AG09319 (cell line): ENCODE data around the gene ATP6V1D.

Experiments used
- DNase-seq: peaks from one replicate; pipeline ENCODE4 v3.0.0-alpha.2; 2010; ENCODE audit warnings: low read depth; ENCODE audit errors: extremely low read depth
- TF ChIP-seq, protein P1 (sequence below): IDR thresholded peaks from 2 replicates; pipeline ENCODE4 v1.5.1; 2011; ENCODE audit warnings: low read depth, mild to moderate bottlenecking, inconsistent platforms, low read length, moderate library complexity

The ATP6V1D gene

DNA sequence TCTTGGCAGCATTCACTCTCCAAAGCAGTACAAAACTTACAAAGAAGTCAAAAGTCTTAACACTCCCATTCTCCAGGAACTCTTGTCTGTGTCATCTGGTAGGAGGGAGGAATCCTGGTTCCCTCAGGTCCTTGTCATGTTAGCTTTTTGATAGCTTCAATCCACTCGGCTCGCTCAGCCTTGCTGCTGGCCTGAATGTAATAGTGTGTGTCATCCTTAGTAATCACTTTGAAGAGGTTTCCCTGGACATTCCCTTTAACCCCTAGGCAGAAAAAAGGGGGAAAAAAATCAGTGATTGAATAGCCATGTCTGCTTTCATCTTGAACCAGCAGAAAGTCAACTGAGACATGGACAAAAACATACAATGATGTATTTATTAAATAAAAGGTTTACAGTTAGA lies 27.6 kb upstream of the ATP6V1D start:
- no peak for DNase-seq
- TF ChIP-seq, protein P1, sequence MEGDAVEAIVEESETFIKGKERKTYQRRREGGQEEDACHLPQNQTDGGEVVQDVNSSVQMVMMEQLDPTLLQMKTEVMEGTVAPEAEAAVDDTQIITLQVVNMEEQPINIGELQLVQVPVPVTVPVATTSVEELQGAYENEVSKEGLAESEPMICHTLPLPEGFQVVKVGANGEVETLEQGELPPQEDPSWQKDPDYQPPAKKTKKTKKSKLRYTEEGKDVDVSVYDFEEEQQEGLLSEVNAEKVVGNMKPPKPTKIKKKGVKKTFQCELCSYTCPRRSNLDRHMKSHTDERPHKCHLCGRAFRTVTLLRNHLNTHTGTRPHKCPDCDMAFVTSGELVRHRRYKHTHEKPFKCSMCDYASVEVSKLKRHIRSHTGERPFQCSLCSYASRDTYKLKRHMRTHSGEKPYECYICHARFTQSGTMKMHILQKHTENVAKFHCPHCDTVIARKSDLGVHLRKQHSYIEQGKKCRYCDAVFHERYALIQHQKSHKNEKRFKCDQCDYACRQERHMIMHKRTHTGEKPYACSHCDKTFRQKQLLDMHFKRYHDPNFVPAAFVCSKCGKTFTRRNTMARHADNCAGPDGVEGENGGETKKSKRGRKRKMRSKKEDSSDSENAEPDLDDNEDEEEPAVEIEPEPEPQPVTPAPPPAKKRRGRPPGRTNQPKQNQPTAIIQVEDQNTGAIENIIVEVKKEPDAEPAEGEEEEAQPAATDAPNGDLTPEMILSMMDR = no peak

DNA sequence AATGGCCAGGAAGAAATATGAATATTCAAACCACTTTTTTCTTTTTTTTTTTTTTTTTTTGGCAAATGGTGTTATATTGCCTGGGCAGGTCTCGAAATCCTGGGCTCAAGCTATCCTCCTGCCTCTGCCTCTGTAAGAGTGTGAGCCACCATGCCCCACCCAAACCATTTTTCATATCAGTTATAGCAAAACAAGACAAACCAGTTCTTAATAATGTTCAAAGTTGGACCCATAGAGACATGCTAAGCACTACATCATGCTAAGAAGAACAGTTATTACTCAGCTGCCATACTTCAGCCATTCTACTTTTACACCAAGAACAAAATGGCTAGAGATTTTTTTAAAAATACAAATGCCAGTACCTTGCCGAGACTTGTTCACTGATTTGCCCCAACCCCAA lies 26.0 kb upstream of the ATP6V1D start:
- no peak for DNase-seq

DNA sequence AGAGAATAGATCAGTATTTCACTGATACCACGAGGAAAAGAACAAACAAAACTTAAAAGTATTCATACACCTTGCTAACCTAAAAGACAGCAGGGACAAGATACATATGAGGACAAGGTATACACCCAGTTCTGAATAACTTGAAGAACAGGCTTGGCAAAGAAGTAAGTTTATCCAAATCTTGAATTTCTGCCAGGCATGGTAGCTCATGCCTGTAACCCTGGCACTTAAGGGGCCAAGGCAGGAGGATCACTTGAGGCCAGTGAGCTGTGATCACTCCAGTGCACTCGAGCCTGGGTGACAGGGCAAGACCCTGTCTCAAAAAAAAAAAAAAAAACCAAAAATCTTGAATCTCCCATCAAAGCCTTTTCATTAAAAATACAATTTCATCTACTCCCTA lies 25.5 kb upstream of the ATP6V1D start:
- TF ChIP-seq, protein P1 = no peak
- DNase-seq = no peak

More for the DNA sequence above, 26.0 kb upstream of the ATP6V1D start:
- TF ChIP-seq, protein P1 = no peak

DNA sequence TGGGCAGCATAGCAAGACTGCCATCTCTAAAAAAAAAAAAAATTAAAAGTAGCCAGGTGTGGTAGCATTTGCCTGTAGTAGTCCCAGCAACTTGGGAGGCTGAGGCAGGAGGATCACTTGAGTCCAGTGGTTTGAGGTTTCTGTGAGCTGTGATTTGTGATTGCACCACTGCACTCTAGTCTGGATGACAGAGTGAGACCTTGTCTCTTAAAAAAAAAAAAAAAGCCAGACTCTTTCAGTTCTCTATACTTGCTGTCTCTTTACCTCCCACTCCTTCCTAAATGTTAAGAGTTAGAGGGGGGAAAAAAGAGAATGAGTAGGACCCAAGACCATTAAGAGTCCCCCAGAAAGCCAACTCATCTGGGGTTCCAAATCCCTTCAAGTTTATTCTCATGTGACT lies 18.3 kb upstream of the ATP6V1D start:
- TF ChIP-seq, protein P1 = no peak
- no peak for DNase-seq

DNA sequence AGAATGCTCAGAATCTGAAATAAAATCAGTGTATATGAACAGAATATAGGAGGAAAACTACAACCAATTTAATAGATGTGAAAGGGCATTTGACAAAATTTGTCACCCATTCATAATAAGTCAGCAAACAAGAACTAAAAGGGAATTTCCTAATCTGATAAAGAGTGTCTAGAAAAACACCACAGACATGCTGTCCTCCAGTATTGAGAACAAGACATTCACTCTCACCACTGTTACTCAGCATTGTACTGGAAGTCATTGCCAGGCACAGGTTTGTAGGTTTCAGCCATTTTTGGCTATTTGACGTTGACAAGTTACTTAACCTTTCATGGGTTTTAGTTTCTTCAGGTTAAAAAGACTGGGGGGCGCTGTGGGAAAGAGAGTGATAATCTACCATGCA lies 13.7 kb upstream of the ATP6V1D start:
- TF ChIP-seq, protein P1 = no peak
- no peak for DNase-seq

DNA sequence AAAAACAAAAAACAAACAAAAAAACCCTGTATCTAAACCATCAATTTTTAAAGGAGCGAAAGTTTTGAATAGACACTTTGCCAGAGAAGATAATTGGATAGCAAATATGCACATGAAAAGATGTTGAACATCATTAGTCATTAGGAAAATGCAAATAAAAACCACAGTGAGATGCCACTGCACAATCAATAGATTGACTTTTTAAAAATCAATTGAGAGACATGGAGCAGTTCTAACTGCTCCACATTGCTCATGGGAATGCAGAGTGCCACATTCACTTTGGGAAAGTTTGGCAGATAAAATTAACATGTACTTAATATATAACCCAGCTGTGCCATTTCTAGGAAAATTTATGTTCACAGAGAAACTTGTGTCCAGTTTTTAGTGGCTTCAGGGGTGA lies 13.2 kb upstream of the ATP6V1D start:
- no peak for DNase-seq
- TF ChIP-seq, protein P1 = no peak

DNA sequence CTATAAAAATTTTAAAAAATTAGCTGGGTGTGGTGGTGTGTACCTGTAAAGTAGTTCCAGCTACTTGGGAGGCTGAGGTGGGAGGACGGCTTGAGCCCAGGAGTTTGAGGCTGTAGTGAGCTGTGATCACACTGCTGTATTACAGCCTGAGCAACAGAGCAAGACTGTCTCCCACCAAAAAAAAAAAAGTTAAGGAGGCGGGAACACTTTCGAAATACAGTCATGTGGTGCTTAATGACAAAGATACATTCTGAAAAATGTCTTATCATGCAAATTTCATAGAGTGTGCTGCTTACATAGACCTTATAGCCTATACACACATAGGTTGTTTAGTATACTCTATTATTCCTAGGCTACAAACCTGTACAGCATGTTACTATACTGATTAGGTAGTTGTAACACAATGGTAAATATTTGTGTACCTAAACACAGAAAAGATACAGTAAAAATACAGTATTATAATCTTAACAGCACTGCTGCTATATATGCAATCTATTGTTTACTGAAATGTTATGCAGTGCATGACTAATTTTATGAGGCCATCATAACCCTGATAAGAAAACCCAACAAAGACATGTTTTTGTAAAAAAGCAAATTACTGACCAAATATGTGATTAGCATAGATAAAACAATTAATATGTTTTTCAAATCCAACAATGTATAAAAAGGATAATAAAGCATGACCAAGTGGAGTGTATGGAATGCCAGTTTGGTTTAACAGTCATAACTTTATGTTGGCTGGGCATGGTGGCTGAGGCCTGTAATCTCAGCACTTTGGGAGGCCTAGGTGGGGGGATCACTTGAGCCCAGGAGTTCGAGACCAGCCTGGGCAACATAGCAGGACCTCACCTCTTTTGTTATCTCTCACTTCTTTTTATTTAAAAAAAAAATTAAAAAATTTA lies 11.9 kb upstream of the ATP6V1D start:
- no peak for DNase-seq
- TF ChIP-seq, protein P1 = no peak
